A549 treated with Hydrocortisone at 1 μM for 4 hours (cell line): ENCODE results near the gene AQP5. TPM values are rescaled to one million over a fixed set of nuclear protein-coding genes. Genes with fewer than 3 reads are reported as not detected.

ENCODE experiments used
- total RNA-seq: library from RNA; stranded (reverse); fragments of 200-300 nt; extraction: Qiagen RNA extraction; gene quantifications from 5 replicates; pipeline ENCODE4 v1.2.3, GENCODE V29; 2022

AQP5 gene
- not detected in 5 replicates for total RNA-seq

GRCh38 chr12:49961111-49961922 lies at the start of gene AQP5:
Gene AQP5, plus strand, starts transcription at chr12:49961872. Its CDS starts 146 bp downstream, at chr12:49962018.

GRCh38 chr12:49950273-49951251 lies 11.1 kb upstream of the AQP5 start, which contains the start of gene AQP2:
Gene AQP2, plus strand, starts transcription at chr12:49950737. Its CDS starts 94 bp downstream, at chr12:49950831.

GRCh38 chr12:49972641-49973360 lies 11.1 kb downstream of the AQP5 start, which contains the start of gene AQP6:
Gene AQP6, plus strand, starts transcription at chr12:49972947. Its CDS starts 227 bp downstream, at chr12:49973174.

Other genes starting within 250 kb of the AQP5 start
- gene TMBIM6, start 220.3 kb upstream of the AQP5 start, total RNA-seq = 471 to 512 TPM (median 502 TPM) in 5 replicates
- gene NCKAP5L, start 133.5 kb upstream of the AQP5 start, total RNA-seq = 8.0 to 9.7 TPM (median 9.0 TPM) in 5 replicates
- 4.3 to 4.9 TPM (median 4.4 TPM) in 5 replicates for gene BCDIN3D, start 118.8 kb upstream of the AQP5 start, total RNA-seq
- gene FAIM2, start 58.0 kb upstream of the AQP5 start, total RNA-seq = 0.02 TPM in 1 of 5 replicates, not detected in the others
- not detected in 5 replicates for gene AQP2, start 11.1 kb upstream of the AQP5 start, total RNA-seq
- 0.13 TPM in 1 of 5 replicates, not detected in the others for gene AQP6, start 11.1 kb downstream of the AQP5 start, total RNA-seq
- 71.8 to 105 TPM (median 79.8 TPM) in 5 replicates for gene RACGAP1, start 63.6 kb downstream of the AQP5 start, total RNA-seq
- 5.2 to 5.9 TPM (median 5.6 TPM) in 5 replicates for gene ASIC1, start 95.7 kb downstream of the AQP5 start, total RNA-seq
- 59.4 to 81.8 TPM (median 68.4 TPM) in 5 replicates for gene SMARCD1, start 123.5 kb downstream of the AQP5 start, total RNA-seq
- gene GPD1, start 142.1 kb downstream of the AQP5 start, total RNA-seq = 0.13 to 0.38 TPM (median 0.18 TPM) in 5 replicates
- 53.0 to 78.7 TPM (median 75.6 TPM) in 5 replicates for gene COX14, start 150.4 kb downstream of the AQP5 start, total RNA-seq
- 25.7 to 30.9 TPM (median 27.5 TPM) in 5 replicates for gene CERS5, start 205.5 kb downstream of the AQP5 start, total RNA-seq